Mesothelial cell of epicardium (in vitro differentiated cells): ENCODE data around the gene SPAG16. TPM values are rescaled to one million over a fixed set of nuclear protein-coding genes. Genes with fewer than 3 reads are reported as not detected.

ENCODE experiments used
- DNase-seq, 2 experiments: peaks; one replicate each; pipeline ENCODE4 v3.0.0; 2021; ENCODE audit warnings: low spot score in 2 of 2; ENCODE audit not compliant: unreplicated experiment in 2 of 2
- H3K27ac Mint-ChIP-seq: 2 replicates; pipeline ENCODE4 v1.8.0; 2021; ENCODE audit warnings: mixed read lengths
- H3K27me3 Mint-ChIP-seq: 2 replicates; pipeline ENCODE4 v1.8.0; 2021; ENCODE audit warnings: low read depth, mixed read lengths
- H3K36me3 Mint-ChIP-seq: 2 replicates; pipeline ENCODE4 v1.8.0; 2021; ENCODE audit warnings: mixed read lengths
- H3K4me1 Mint-ChIP-seq: 2 replicates; pipeline ENCODE4 v1.8.0; 2021; ENCODE audit warnings: mixed read lengths
- H3K4me3 Mint-ChIP-seq: 2 replicates; pipeline ENCODE4 v1.8.0; 2021; ENCODE audit warnings: mild to moderate bottlenecking, moderate library complexity, mixed read lengths
- H3K9me3 Mint-ChIP-seq: 2 replicates; pipeline ENCODE4 v1.8.0; 2021; ENCODE audit warnings: mixed read lengths
- CTCF ChIP-seq: fragments of 200-600 bp; sonication (generic); IDR thresholded peaks from one replicate; pipeline ENCODE4 v1.5.0; 2021; ENCODE audit warnings: antibody characterized with exemption; ENCODE audit not compliant: unreplicated experiment
- total RNA-seq: library from RNA; stranded (reverse); gene quantifications from 3 replicates; pipeline ENCODE4 v1.2.1, GENCODE V29; 2021

The SPAG16 gene
- total RNA-seq, 1 donor from 2014 or later, result 35.1 TPM

DNA sequence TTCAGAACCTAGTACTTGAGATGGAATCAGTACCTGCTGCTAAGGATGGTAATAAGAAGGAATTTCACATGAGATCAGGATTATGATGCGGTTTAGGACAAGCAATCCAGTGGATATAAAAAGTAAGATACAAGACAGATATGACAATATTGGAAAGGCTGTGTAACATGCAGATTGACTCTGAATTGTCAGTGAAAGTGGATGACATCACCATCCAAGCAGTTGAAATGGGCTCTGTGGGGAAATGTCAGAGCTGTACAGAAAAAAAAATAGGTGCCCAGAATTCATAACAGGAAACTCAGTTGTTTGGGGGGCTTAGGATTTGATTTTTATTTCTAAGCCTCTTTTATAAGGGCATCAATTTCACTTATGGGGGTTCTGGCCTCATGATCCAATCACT is 438.3 kb downstream of the SPAG16 start:
- Mint-ChIP-seq H3K4me1 (peaks cover 11% of the 10 kb centered on the region), H3K4me3 (no peak overlapping the region), H3K9me3 (peaks cover 7% of the 10 kb centered on the region), H3K27ac (no peak overlapping the region), H3K36me3 (peaks cover 2% of the 10 kb centered on the region), H3K27me3 (no peaks in the 10 kb centered on the region)
- DNase-seq, result no peak
- TF ChIP-seq CTCF, result no peak

DNA sequence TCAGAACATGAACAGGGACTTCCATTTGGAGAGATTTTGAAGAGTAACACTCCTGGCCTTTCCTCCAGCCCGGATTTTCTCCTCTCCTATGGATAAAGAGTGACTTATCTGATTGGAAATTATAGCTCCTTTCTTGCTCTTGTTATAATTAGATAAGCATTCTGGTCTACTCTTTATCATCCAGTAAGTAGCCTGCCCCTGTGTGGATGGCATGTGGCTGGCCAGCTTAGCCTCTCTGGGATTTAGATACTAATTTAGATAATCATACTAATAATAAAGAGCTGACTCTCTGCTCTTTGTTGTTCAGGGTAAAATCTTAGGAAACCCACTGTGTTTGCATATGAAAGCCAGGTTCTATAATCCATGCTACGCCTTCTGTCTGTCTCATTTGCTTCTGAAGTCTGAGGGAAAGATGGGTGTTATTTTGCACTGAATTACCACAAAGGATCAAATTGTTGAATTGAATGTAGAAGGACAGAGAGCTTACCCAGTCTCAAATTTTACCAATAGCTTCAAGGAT is 438.8 kb downstream of the SPAG16 start:
- H3K9me3 Mint-ChIP-seq, result peaks cover 7% of the 10 kb centered on the region
- no peak for DNase-seq
- H3K36me3 Mint-ChIP-seq, result peaks cover 2% of the 10 kb centered on the region
- peaks cover 11% of the 10 kb centered on the region for H3K4me1 Mint-ChIP-seq
- no peaks in the 10 kb centered on the region for H3K27me3 Mint-ChIP-seq
- H3K4me3 Mint-ChIP-seq, result no peak overlapping the region
- H3K27ac Mint-ChIP-seq, result peak overlapping the region; percentile 44
- no peak for TF ChIP-seq CTCF

DNA sequence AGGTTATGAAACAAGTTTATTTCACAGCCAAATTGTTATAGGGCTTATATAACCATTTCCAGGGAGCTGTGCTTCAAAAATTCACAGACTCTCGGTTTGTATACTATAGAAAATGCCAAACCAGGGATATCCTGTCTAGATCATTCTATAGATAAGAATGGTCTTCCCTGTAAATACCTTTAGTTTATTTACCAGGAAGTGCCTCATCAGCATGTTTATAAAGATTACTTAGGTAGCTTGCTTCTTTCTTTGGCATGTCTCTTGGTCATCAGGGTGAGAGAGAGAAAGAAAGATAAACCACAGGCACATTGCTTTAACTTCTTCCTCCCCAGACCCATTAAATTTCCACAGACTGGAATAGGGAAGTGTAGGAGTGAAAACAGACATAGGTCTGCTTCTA is 439.4 kb downstream of the SPAG16 start:
- no peak for TF ChIP-seq CTCF
- H3K9me3 Mint-ChIP-seq, result peaks cover 7% of the 10 kb centered on the region
- no peaks in the 10 kb centered on the region for H3K27me3 Mint-ChIP-seq
- DNase-seq, result no peak
- H3K4me3 Mint-ChIP-seq, result no peak overlapping the region
- H3K36me3 Mint-ChIP-seq, result peaks cover 2% of the 10 kb centered on the region
- peak overlapping the region; percentile 18 for H3K27ac Mint-ChIP-seq
- H3K4me1 Mint-ChIP-seq, result peaks cover 11% of the 10 kb centered on the region

GRCh38 chr2:213726101-213726500 is 441.8 kb downstream of the SPAG16 start:
- H3K27ac Mint-ChIP-seq, result no peak overlapping the region
- no peaks in the 10 kb centered on the region for H3K36me3 Mint-ChIP-seq
- peaks cover 11% of the 10 kb centered on the region for H3K4me1 Mint-ChIP-seq
- H3K27me3 Mint-ChIP-seq, result no peaks in the 10 kb centered on the region
- no peak overlapping the region for H3K4me3 Mint-ChIP-seq
- DNase-seq, result no peak
- no peak for TF ChIP-seq CTCF
- no peaks in the 10 kb centered on the region for H3K9me3 Mint-ChIP-seq

DNA sequence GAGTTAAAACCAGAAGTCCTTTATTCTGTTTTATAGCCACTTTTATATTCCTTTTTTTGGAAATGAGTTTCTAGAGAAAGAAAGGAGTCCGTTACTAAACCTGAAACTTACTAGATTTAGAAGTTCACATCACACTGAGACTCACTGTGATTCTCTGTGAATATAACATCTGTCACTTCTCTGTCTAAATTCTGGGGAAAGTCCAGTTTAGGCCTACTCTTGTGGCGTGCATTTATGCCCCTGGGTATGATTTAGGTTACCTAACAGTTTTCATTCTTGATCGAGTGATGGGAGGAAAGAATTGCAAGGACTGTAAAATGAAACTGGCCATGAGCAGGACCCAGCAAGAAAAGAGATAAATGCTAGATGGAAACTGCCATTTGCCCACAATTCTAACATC is 449.6 kb downstream of the SPAG16 start:
- no peak for TF ChIP-seq CTCF
- no peak overlapping the region for H3K4me3 Mint-ChIP-seq
- DNase-seq, result no peak
- H3K27ac Mint-ChIP-seq, result no peak overlapping the region
- no peaks in the 10 kb centered on the region for H3K36me3 Mint-ChIP-seq
- no peaks in the 10 kb centered on the region for H3K27me3 Mint-ChIP-seq
- H3K4me1 Mint-ChIP-seq, result no peaks in the 10 kb centered on the region
- H3K9me3 Mint-ChIP-seq, result peaks cover 16% of the 10 kb centered on the region

- TF ChIP-seq CTCF, result no peak
- DNase-seq, result no peak
- no peak overlapping the region for H3K27ac Mint-ChIP-seq
- H3K4me1 Mint-ChIP-seq, result no peaks in the 10 kb centered on the region
- H3K9me3 Mint-ChIP-seq, result no peaks in the 10 kb centered on the region
- H3K36me3 Mint-ChIP-seq, result no peaks in the 10 kb centered on the region
- no peak overlapping the region for H3K4me3 Mint-ChIP-seq
- H3K27me3 Mint-ChIP-seq, result no peaks in the 10 kb centered on the region
Observed at GRCh38 chr2:213740453-213740852, 456.2 kb downstream of the SPAG16 start.
